GM19463 (cell line): ENCODE results near the gene AGPAT3.

Experiments
- ATAC-seq: cut with Tn5 transposase; IDR thresholded peaks from one replicate; pipeline ENCODE4 v1.9.1; 2021; ENCODE audit warnings: mild to moderate bottlenecking, moderate library complexity; ENCODE audit not compliant: unreplicated experiment

Gene AGPAT3

GRCh38 chr21:43934716-43935705, 70.0 kb downstream of the AGPAT3 start:
- no peak for ATAC-seq

GRCh38 chr21:43935711-43936110, 70.7 kb downstream of the AGPAT3 start:
- no peak for ATAC-seq

GRCh38 chr21:43936247-43936967, 71.4 kb downstream of the AGPAT3 start:
- ATAC-seq, result no peak

GRCh38 chr21:43937051-43937832, 72.2 kb downstream of the AGPAT3 start:
- ATAC-seq, result no peak

- ATAC-seq, result no peak
These were observed 72.9 kb downstream of the AGPAT3 start for GRCh38 chr21:43937891-43938309.

- ATAC-seq, result peak; percentile 74
These were observed 73.9 kb downstream of the AGPAT3 start for GRCh38 chr21:43938751-43939442.

- no peak for ATAC-seq
These were observed 74.7 kb downstream of the AGPAT3 start for GRCh38 chr21:43939443-43940328.

- ATAC-seq, result no peak
These were observed 75.5 kb downstream of the AGPAT3 start for GRCh38 chr21:43940329-43941050.

GRCh38 chr21:43942201-43942600, 77.2 kb downstream of the AGPAT3 start:
- no peak for ATAC-seq

- no peak for ATAC-seq
These were observed 77.6 kb downstream of the AGPAT3 start for GRCh38 chr21:43942621-43943020.

- no peak for ATAC-seq
These were observed 78.6 kb downstream of the AGPAT3 start for GRCh38 chr21:43943512-43944077.

- no peak for ATAC-seq
These were observed 79.1 kb downstream of the AGPAT3 start for GRCh38 chr21:43944078-43944633.

- ATAC-seq, result no peak
These were observed 79.7 kb downstream of the AGPAT3 start for GRCh38 chr21:43944757-43945156.

GRCh38 chr21:43948740-43949498, 83.9 kb downstream of the AGPAT3 start:
- no peak for ATAC-seq

- ATAC-seq, result no peak
These were observed 84.6 kb downstream of the AGPAT3 start for GRCh38 chr21:43949499-43950208.

- no peak for ATAC-seq
These were observed 85.5 kb downstream of the AGPAT3 start for GRCh38 chr21:43950481-43950880.

- ATAC-seq, result no peak
These were observed 85.9 kb downstream of the AGPAT3 start for GRCh38 chr21:43950936-43951335.
